WERI-Rb-1 (cell line): ENCODE results near the gene TMEM184C.

Source experiments
- DNase-seq: peaks from one replicate; pipeline ENCODE4 v3.0.0-alpha.2; 2020
- H3K27ac ChIP-seq: fragments of 250-450 bp; sonication (Bioruptor Pico); 2 replicates; pipeline ENCODE4 v1.5.1; 2020; ENCODE audit warnings: mild to moderate bottlenecking, moderate library complexity
- H3K27me3 ChIP-seq: fragments of 250-450 bp; sonication (Bioruptor Pico); 2 replicates; pipeline ENCODE4 v1.5.1; 2021; ENCODE audit warnings: mild to moderate bottlenecking, low read depth, moderate library complexity; ENCODE audit not compliant: insufficient read depth, severe bottlenecking
- H3K36me3 ChIP-seq: fragments of 250-450 bp; sonication (Bioruptor Pico); 2 replicates; pipeline ENCODE4 v1.5.1; 2020; ENCODE audit warnings: mild to moderate bottlenecking, moderate library complexity
- H3K4me3 ChIP-seq: 2 replicates; pipeline ENCODE4 v1.5.1; 2011; ENCODE audit warnings: low read depth, mild to moderate bottlenecking, control low read depth, low read length
- H3K9me3 ChIP-seq: fragments of 250-450 bp; sonication (Bioruptor Pico); 2 replicates; pipeline ENCODE4 v1.5.1; 2021; ENCODE audit warnings: mild to moderate bottlenecking, moderate library complexity; ENCODE audit not compliant: severe bottlenecking
- CTCF ChIP-seq: IDR thresholded peaks from 2 replicates; pipeline ENCODE4 v1.5.1; 2011; ENCODE audit warnings: low read depth, mild to moderate bottlenecking, control low read depth, inconsistent platforms, low read length

TMEM184C gene

GRCh38 chr4:147633643-147634042 is 16.4 kb downstream of the TMEM184C start:
- Histone ChIP-seq H3K9me3 (no peaks in the 10 kb centered on the region), H3K4me3 (no peak overlapping the region), H3K27me3 (no peaks in the 10 kb centered on the region), H3K36me3 (peaks cover 86% of the 10 kb centered on the region), H3K27ac (no peak overlapping the region)
- TF ChIP-seq CTCF: no peak
- no peak for DNase-seq

- DNase-seq: no peak
- H3K9me3 ChIP-seq: no peaks in the 10 kb centered on the region
- H3K27me3 ChIP-seq: no peaks in the 10 kb centered on the region
- no peak for TF ChIP-seq CTCF
- H3K27ac ChIP-seq: no peak overlapping the region
- H3K4me3 ChIP-seq: no peak overlapping the region
- peaks cover 72% of the 10 kb centered on the region for H3K36me3 ChIP-seq
Observed at GRCh38 chr4:147635348-147635747, 18.2 kb downstream of the TMEM184C start.

DNA sequence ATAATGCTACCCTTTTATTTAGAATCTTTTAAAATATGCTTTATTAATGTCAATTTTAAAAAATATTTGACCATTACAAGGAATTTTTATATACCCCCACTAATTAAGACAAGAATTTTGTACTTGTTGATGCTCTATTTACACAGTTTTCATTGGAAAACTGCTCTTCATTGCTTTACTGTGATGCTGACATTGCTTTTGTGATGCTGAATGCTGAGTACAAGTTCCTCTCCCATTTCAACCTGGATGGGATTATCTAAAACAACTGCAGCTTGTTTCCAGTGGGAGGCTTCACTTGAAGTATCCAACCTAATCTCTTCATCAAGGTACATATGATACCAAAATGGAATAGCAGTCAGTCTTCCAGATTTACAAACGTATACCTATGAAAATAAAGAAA is 21.2 kb downstream of the TMEM184C start:
- peaks cover 70% of the 10 kb centered on the region for H3K36me3 ChIP-seq
- no peak overlapping the region for H3K27ac ChIP-seq
- H3K4me3 ChIP-seq: no peak overlapping the region
- H3K27me3 ChIP-seq: no peaks in the 10 kb centered on the region
- no peak for TF ChIP-seq CTCF
- no peaks in the 10 kb centered on the region for H3K9me3 ChIP-seq
- DNase-seq: no peak

DNA sequence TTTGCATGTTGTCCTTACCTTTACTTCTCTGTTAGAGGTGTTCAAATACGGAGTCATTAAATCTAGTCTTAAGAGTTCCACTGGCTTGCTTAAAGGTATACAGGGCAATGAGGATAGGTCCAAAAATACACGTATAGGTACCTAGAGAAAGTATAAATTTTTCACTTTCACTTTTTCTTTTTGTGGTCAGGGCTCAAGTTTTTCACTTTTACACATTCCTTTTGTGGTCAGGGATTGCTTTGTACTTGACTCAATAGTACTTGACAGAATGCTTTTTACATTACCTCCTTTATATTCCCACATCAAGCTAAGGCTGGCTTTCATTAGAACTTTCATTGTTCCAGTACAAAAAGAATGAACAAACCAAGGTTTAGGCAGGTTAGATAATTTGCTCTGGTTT is 21.7 kb downstream of the TMEM184C start:
- H3K27me3 ChIP-seq: no peaks in the 10 kb centered on the region
- H3K36me3 ChIP-seq: peaks cover 66% of the 10 kb centered on the region
- no peak for TF ChIP-seq CTCF
- DNase-seq: no peak
- H3K9me3 ChIP-seq: no peaks in the 10 kb centered on the region
- no peak overlapping the region for H3K4me3 ChIP-seq
- H3K27ac ChIP-seq: no peak overlapping the region

DNA sequence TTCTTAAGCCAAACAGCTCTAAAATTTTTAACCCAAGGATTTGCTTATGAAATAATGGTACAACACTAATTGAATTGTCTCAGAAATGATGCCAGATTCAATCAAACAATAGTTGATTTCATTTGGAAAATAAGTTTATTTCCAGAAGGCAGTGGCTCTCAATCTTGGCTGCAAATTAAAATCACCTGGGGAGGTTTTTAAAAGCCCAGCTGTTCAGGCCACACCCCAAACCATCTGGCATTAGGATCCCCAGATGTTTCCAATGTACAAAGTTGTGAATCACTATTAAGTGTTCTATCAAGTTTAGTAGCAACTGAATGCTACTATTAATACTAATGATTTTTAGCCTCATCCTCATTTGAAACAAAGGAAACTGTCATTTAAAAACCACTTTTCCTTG is 22.2 kb downstream of the TMEM184C start:
- Histone ChIP-seq H3K27ac (no peak overlapping the region), H3K27me3 (no peaks in the 10 kb centered on the region), H3K36me3 (peaks cover 63% of the 10 kb centered on the region), H3K9me3 (no peaks in the 10 kb centered on the region), H3K4me3 (no peak overlapping the region)
- DNase-seq: no peak
- no peak for TF ChIP-seq CTCF

DNA sequence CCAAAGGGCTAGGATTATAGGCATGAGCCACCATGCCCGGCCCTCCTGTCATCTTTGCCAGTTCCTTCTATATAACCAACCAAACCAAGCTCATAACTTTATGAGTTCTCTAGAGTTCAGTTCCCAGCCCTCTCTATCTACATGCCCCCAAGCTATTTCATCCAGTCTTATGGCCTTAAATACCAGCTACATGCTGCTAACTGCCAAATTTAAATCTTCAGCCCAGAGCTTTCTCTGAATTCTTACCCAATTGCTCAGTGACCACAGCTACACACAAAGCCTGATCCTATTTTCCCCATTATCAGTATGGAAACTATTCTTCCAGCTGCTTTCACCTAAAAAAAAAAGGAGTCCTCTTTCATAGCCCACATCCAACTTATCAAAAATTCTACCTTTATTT is 23.1 kb downstream of the TMEM184C start:
- no peak for TF ChIP-seq CTCF
- peaks cover 53% of the 10 kb centered on the region for H3K36me3 ChIP-seq

More for the DNA sequence above, 23.1 kb downstream of the TMEM184C start:
- Histone ChIP-seq H3K9me3 (no peaks in the 10 kb centered on the region), H3K4me3 (no peak overlapping the region), H3K27me3 (no peaks in the 10 kb centered on the region), H3K27ac (no peak overlapping the region)
- no peak for DNase-seq
